Measurements from ENCODE around the gene TBC1D24. TPM values are rescaled to one million over a fixed set of nuclear protein-coding genes. Genes with fewer than 3 reads are reported as not detected.

TBC1D24 gene
- total RNA-seq, 2 donors from 2014 or later, result 7.8 to 10.6 TPM

DNA sequence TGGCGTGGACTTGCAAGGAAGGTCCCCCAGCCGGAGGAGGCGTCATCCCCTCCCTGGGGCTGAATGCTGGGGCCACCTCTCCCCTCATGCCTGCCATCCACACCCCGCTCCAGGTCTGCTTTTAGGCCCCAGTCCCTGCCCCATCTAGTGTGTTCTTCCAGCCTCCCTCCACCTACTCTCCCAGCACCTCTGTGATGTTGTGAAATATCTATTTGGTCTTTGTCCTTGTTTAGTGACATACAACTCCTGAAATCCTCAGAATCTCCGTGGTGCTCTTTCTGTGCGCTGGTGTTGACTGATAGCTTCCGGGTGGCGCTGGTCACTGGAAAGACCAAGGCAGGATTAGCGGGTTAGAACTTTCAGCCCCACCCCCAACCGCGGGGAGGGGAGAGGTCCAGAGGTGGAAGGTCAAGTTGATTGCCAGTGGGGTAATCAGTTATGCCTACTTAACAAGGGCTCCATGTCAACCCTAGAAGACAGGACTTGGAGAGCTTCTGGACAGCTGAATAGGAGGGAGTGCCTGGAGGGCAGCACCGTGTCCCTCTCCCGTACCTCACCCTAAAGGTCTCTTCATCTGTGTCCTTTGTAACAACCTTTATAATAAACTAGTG lies 10.1 kb downstream of the TBC1D24 start:
- H3K9me3 Mint-ChIP-seq, result no peaks in the 10 kb centered on the region
- ATAC-seq, result no peak
- DNase-seq (ENCODE audit: low spot score in 2 of 2), result no peak
- H3K27ac Mint-ChIP-seq, result peak overlapping the region; percentile 37 to 85
- no peaks in the 10 kb centered on the region for H3K36me3 Mint-ChIP-seq

GRCh38 chr16:2485811-2486507 lies 11.0 kb downstream of the TBC1D24 start:
- no peak for ATAC-seq
- H3K27ac Mint-ChIP-seq, result peak overlapping the region in 1 of 2 donors; percentile 26
- H3K9me3 Mint-ChIP-seq, result no peaks in the 10 kb centered on the region
- no peaks in the 10 kb centered on the region for H3K36me3 Mint-ChIP-seq
- DNase-seq (ENCODE audit: low spot score in 2 of 2), result no peak

- no peaks in the 10 kb centered on the region for H3K36me3 Mint-ChIP-seq
- H3K27ac Mint-ChIP-seq, result peak overlapping the region; percentile 26 to 89
- peak; percentile 96 to 98 for ATAC-seq
- peak; percentile 64 to 79 for DNase-seq (ENCODE audit: low spot score in 2 of 2)
- no peaks in the 10 kb centered on the region for H3K9me3 Mint-ChIP-seq
Measured at GRCh38 chr16:2486645-2487516, 12.0 kb downstream of the TBC1D24 start.

DNA sequence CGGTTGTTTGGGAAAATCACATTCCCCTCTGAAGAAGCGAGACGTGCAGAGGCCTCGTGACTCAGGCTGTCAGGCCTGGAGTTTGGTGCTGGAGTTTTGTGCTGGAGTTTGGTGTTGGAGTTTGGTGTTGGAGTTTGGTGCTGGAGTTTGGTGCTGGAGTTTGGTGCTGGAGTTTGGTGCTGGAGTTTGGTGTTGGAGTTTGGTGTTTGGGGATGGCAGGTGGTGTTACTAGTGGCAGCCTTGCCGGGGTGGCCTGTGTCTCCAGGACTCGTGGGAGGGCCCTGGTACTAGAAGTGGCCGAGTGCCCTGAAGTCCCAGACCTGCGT lies 12.6 kb downstream of the TBC1D24 start:
- DNase-seq (ENCODE audit: low spot score in 2 of 2) (no peak), ATAC-seq (no peak)
- Mint-ChIP-seq H3K36me3 (no peaks in the 10 kb centered on the region), H3K9me3 (no peaks in the 10 kb centered on the region), H3K27ac (peak overlapping the region; percentile 26 to 89)

GRCh38 chr16:2487903-2488531 lies 13.1 kb downstream of the TBC1D24 start:
- H3K9me3 Mint-ChIP-seq, result no peaks in the 10 kb centered on the region
- no peak for ATAC-seq
- H3K27ac Mint-ChIP-seq, result peak overlapping the region in 1 of 2 donors; percentile 26
- no peak for DNase-seq (ENCODE audit: low spot score in 2 of 2)
- H3K36me3 Mint-ChIP-seq, result no peaks in the 10 kb centered on the region

DNA sequence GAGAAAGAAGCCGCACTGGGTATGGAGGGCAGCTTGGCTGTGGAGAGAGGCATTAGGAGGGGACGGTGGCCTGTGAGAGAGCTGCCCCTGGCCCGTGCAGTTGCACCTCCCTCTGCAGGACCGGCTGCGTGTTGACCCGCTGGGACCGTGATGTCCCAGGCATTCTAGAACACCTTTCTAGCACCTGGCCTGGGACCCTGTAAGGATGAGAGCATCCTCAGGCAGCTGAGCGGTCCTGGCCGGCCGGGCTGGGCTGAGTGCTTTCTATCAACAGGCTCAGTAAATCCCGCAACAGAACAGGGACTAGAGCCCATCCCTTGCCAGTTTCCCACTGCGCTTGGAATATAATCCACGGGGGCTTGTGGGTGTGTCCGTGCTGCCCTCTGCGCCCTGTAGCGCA lies 14.7 kb downstream of the TBC1D24 start:
- Mint-ChIP-seq H3K9me3 (no peaks in the 10 kb centered on the region), H3K27ac (no peak overlapping the region), H3K36me3 (no peaks in the 10 kb centered on the region)
- ATAC-seq, result no peak
- no peak for DNase-seq (ENCODE audit: low spot score in 2 of 2)

GRCh38 chr16:2490190-2491105 lies 15.5 kb downstream of the TBC1D24 start:
- no peaks in the 10 kb centered on the region for H3K36me3 Mint-ChIP-seq

DNA sequence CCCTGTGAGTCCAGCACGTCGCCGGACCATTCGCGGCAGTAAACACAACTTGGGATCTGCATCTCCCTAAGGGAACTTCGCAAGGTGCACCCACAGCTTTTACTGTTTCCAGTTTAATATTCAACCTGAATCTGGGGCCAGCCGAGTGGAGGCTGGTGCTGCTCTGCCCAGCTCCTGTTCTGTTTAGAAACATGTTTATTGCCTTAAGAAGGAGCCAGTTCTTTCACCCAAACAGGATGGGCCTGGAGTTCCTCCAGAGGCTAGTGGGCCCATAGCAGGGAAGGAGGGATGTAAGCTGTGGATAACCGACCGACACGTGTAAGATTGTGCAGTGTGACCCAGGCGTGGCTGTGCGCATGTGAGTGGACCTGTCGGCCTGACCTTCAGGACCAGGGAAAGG lies 17.4 kb downstream of the TBC1D24 start:
- Mint-ChIP-seq H3K27ac (peak overlapping the region in 1 of 2 donors; percentile 36), H3K9me3 (no peaks in the 10 kb centered on the region), H3K36me3 (no peaks in the 10 kb centered on the region)
- ATAC-seq (no peak), DNase-seq (ENCODE audit: low spot score in 2 of 2) (no peak)

More at GRCh38 chr16:2490190-2491105, 15.5 kb downstream of the TBC1D24 start:
- ATAC-seq, result no peak
- H3K9me3 Mint-ChIP-seq, result no peaks in the 10 kb centered on the region
- DNase-seq (ENCODE audit: low spot score in 2 of 2), result no peak
- no peak overlapping the region for H3K27ac Mint-ChIP-seq

GRCh38 chr16:2493605-2494004 lies 18.7 kb downstream of the TBC1D24 start:
- no peaks in the 10 kb centered on the region for H3K9me3 Mint-ChIP-seq
- DNase-seq (ENCODE audit: low spot score in 2 of 2) (no peak), ATAC-seq (no peak)
- no peak overlapping the region for H3K27ac Mint-ChIP-seq
- no peaks in the 10 kb centered on the region for H3K36me3 Mint-ChIP-seq

- ATAC-seq, result no peak
- Mint-ChIP-seq H3K36me3 (no peaks in the 10 kb centered on the region), H3K27ac (no peak overlapping the region), H3K9me3 (no peaks in the 10 kb centered on the region)
- no peak for DNase-seq (ENCODE audit: low spot score in 2 of 2)
Measured at GRCh38 chr16:2494616-2495015, 19.7 kb downstream of the TBC1D24 start.

- Mint-ChIP-seq H3K9me3 (no peaks in the 10 kb centered on the region), H3K27ac (no peak overlapping the region), H3K36me3 (no peaks in the 10 kb centered on the region)
- ATAC-seq, result no peak
- no peak for DNase-seq (ENCODE audit: low spot score in 2 of 2)
Measured at GRCh38 chr16:2495041-2495440, 20.1 kb downstream of the TBC1D24 start.

DNA sequence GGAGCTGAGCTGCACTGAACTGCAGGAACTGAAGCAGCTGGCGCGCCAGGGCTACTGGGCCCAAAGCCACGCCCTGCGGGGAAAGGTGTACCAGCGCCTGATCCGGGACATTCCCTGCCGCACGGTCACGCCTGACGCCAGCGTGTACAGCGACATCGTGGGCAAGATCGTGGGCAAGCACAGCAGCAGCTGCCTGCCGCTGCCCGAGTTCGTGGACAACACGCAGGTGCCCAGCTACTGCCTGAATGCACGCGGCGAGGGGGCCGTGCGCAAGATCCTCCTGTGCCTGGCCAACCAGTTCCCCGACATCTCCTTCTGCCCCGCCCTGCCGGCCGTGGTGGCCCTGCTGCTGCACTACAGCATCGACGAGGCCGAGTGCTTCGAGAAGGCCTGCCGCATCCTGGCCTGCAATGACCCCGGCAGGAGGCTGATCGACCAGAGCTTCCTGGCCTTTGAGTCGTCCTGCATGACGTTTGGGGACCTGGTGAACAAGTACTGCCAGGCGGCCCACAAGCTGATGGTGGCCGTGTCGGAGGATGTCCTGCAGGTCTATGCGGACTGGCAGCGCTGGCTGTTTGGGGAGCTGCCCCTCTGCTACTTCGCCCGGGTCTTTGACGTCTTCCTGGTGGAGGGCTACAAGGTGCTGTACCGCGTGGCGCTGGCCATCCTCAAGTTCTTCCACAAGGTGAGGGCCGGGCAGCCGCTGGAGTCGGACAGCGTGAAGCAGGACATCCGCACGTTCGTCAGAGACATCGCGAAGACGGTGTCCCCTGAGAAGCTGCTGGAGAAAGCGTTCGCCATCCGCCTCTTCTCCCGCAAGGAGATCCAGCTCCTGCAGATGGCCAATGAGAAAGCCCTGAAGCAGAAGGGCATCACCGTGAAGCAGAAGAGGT lies 21.5 kb downstream of the TBC1D24 start:
- DNase-seq (ENCODE audit: low spot score in 2 of 2) (no peak), ATAC-seq (no peak)
- no peaks in the 10 kb centered on the region for H3K36me3 Mint-ChIP-seq
- H3K9me3 Mint-ChIP-seq, result no peaks in the 10 kb centered on the region
- H3K27ac Mint-ChIP-seq, result no peak overlapping the region

GRCh38 chr16:2497116-2497630 lies 22.2 kb downstream of the TBC1D24 start:
- Mint-ChIP-seq H3K9me3 (no peaks in the 10 kb centered on the region), H3K36me3 (no peaks in the 10 kb centered on the region), H3K27ac (no peak overlapping the region)
- DNase-seq (ENCODE audit: low spot score in 2 of 2), result no peak
- ATAC-seq, result no peak

GRCh38 chr16:2497695-2498484 lies 23.0 kb downstream of the TBC1D24 start:
- Mint-ChIP-seq H3K27ac (peak overlapping the region in 1 of 2 donors; percentile 34), H3K36me3 (no peaks in the 10 kb centered on the region), H3K9me3 (no peaks in the 10 kb centered on the region)
- no peak for ATAC-seq
- DNase-seq (ENCODE audit: low spot score in 2 of 2), result no peak

All from activated naive CD4-positive, alpha-beta T cell treated with anti-CD3 and anti-CD28 coated beads, Interleukin-2, amount 50 U/mL, for 72 hours (primary cell).